ENCODE data around the gene TIAL1.

DNA sequence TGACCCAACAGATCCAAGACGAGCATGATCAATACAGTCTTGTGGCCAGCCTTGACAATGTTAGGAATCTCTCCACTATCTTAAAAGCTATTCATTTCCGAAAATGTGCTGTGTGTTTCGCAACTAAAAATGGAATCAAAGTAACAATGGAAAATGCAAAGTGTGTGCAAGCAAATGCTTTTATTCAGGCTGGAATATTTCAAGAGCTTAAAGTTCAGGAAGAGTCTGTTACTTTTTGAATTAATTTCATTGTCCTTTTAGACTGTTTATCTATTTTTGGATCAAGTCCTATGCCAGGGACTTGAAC, 24.3 kb upstream of the TIAL1 start:
- TF ChIP-seq, protein P1, sequence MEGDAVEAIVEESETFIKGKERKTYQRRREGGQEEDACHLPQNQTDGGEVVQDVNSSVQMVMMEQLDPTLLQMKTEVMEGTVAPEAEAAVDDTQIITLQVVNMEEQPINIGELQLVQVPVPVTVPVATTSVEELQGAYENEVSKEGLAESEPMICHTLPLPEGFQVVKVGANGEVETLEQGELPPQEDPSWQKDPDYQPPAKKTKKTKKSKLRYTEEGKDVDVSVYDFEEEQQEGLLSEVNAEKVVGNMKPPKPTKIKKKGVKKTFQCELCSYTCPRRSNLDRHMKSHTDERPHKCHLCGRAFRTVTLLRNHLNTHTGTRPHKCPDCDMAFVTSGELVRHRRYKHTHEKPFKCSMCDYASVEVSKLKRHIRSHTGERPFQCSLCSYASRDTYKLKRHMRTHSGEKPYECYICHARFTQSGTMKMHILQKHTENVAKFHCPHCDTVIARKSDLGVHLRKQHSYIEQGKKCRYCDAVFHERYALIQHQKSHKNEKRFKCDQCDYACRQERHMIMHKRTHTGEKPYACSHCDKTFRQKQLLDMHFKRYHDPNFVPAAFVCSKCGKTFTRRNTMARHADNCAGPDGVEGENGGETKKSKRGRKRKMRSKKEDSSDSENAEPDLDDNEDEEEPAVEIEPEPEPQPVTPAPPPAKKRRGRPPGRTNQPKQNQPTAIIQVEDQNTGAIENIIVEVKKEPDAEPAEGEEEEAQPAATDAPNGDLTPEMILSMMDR (IDR thresholded peaks at IDR 0.05) = no peak
- TF ChIP-seq POLR2A (IDR thresholded peaks at IDR 0.05) = no peak

Data from testis (tissue), 2 donors.